HepG2 (cell line): ENCODE results near the gene CHML. TPM values are rescaled to one million over a fixed set of nuclear protein-coding genes. Genes with fewer than 3 reads are reported as not detected.

ENCODE experiments used
- ASH2L ChIP-seq: fragments of 300-600, 200-600 bp; sonication (generic); IDR thresholded peaks from 2 replicates; pipeline ENCODE4 v1.7.0; 2017; ENCODE audit warnings: low read depth, mild to moderate bottlenecking, moderate library complexity, mixed read lengths, low read length; ENCODE audit not compliant: insufficient read length
- FOSL2 ChIP-seq: sonication (generic); formaldehyde crosslinking; IDR thresholded peaks from 2 replicates; pipeline ENCODE4 v1.4.0; 2020; ENCODE audit warnings: missing genetic modification reagents
- MAX ChIP-seq: IDR thresholded peaks from 2 replicates; pipeline ENCODE4 v1.6.1; 2012; ENCODE audit warnings: inconsistent platforms
- PHF21A ChIP-seq: sonication (generic); formaldehyde crosslinking; IDR thresholded peaks from 2 replicates; pipeline ENCODE4 v1.5.0; 2020; ENCODE audit warnings: mild to moderate bottlenecking, missing genetic modification reagents
- PHF8 ChIP-seq: sonication (generic); formaldehyde crosslinking; IDR thresholded peaks from 2 replicates; pipeline ENCODE4 v1.5.0; 2020; ENCODE audit warnings: missing genetic modification reagents
- RARA ChIP-seq: IDR thresholded peaks from 2 replicates; pipeline ENCODE4 v1.6.1; 2016; ENCODE audit warnings: missing genetic modification reagents, missing compliant biosample characterization
- SRF ChIP-seq: IDR thresholded peaks from 2 replicates; pipeline ENCODE4 v1.6.1; 2011; ENCODE audit warnings: mild to moderate bottlenecking, low read depth, low read length, moderate library complexity
- ZBTB7B ChIP-seq: sonication (generic); formaldehyde crosslinking; IDR thresholded peaks from 2 replicates; pipeline ENCODE4 v1.4.0; 2020; ENCODE audit warnings: missing genetic modification reagents
- ZGPAT ChIP-seq: IDR thresholded peaks from 2 replicates; pipeline ENCODE4 v1.6.1; 2016; ENCODE audit warnings: mild to moderate bottlenecking
- ZNF549 ChIP-seq: sonication (generic); formaldehyde crosslinking; IDR thresholded peaks from 2 replicates; pipeline ENCODE4 v1.5.0; 2020; ENCODE audit warnings: missing genetic modification reagents
- ZNF567 ChIP-seq: sonication (generic); formaldehyde crosslinking; IDR thresholded peaks from 2 replicates; pipeline ENCODE4 v1.8.1; 2023; ENCODE audit warnings: mild to moderate bottlenecking, missing genetic modification reagents, borderline replicate concordance
- ZNF639 ChIP-seq: conservative IDR thresholded peaks from 2 replicates; pipeline ENCODE4 v1.6.1; 2018; ENCODE audit warnings: missing genetic modification reagents
- ZNF768 ChIP-seq: sonication (generic); formaldehyde crosslinking; IDR thresholded peaks from 2 replicates; pipeline ENCODE4 v1.4.0; 2020; ENCODE audit warnings: missing genetic modification reagents
- polyA plus RNA-seq, 8 experiments: library from polyadenylated mRNA; depleted of rRNA in 3 of 8; stranded (reverse) in 7 of 8; unstranded in 1 of 8; fragments of >200 nt; fragmentation: Illumina TruSeq in 4 of 8; extraction: Trizol in 4 of 8; gene quantifications; 2 replicates each; pipeline versions ENCODE4 v1.2.1 to v1.2.3, GENCODE V29; 2011 to 2016; ENCODE audit warnings: low read depth in 4 of 8, missing spikeins in 1 of 8, mixed read lengths in 1 of 8; ENCODE audit not compliant: insufficient read depth in 1 of 8
- total RNA-seq, 5 experiments: library from RNA; depleted of rRNA; stranded (reverse); fragments of >200 nt; fragmentation: Illumina TruSeq; extraction: Trizol; gene quantifications; 2 replicates each; pipeline ENCODE4 v1.2.3, GENCODE V29; 2016; ENCODE audit warnings: low read depth in 1 of 5

Gene CHML
- total and polyA plus RNA-seq, 2 of the 13 experiments (the other 11 are each of a cell fraction or from before 2014, with no cell fraction given): 5.2 to 16.7 TPM

GRCh38 chr1:241639623-241640148, 483 bp downstream of the CHML start (continued):
- 0 out of 2 replicates have a peak, but pooled peaks have one; percentile 14 for TF ChIP-seq ZNF639 (CRISPR knock-in tag)
- peak; percentile 45; the same call in 1 of the 2 replicates for TF ChIP-seq MAX
- no peak for TF ChIP-seq ZGPAT (CRISPR knock-in tag)
- TF ChIP-seq SRF: no peak
- TF ChIP-seq ZBTB7B: peak; percentile 41; the same call in 1 of the 2 replicates
- TF ChIP-seq ASH2L: peak; percentile 44
- TF ChIP-seq PHF21A (CRISPR knock-in tag): no peak
- 0 out of 2 replicates have a peak, but pooled peaks have one; percentile 7 for TF ChIP-seq FOSL2
- no peak for TF ChIP-seq ZNF567 (CRISPR knock-in tag)
- 0 out of 2 replicates have a peak, but pooled peaks have one; percentile 3 for TF ChIP-seq RARA (CRISPR knock-in tag)
- TF ChIP-seq ZNF768 (CRISPR knock-in tag): 0 out of 2 replicates have a peak, but pooled peaks have one; percentile 10
- 0 out of 2 replicates have a peak, but pooled peaks have one; percentile 19 for TF ChIP-seq ZNF549 (CRISPR knock-in tag)
- peak; percentile 32; the same call in 1 of the 2 replicates for TF ChIP-seq PHF8 (CRISPR knock-in tag)
